ENCODE results near the gene PKDCC.
A peak's percentile ranks its signal among the peaks of the same experiment; 100 is the strongest.

Gene PKDCC, protein sequence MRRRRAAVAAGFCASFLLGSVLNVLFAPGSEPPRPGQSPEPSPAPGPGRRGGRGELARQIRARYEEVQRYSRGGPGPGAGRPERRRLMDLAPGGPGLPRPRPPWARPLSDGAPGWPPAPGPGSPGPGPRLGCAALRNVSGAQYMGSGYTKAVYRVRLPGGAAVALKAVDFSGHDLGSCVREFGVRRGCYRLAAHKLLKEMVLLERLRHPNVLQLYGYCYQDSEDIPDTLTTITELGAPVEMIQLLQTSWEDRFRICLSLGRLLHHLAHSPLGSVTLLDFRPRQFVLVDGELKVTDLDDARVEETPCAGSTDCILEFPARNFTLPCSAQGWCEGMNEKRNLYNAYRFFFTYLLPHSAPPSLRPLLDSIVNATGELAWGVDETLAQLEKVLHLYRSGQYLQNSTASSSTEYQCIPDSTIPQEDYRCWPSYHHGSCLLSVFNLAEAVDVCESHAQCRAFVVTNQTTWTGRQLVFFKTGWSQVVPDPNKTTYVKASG

DNA sequence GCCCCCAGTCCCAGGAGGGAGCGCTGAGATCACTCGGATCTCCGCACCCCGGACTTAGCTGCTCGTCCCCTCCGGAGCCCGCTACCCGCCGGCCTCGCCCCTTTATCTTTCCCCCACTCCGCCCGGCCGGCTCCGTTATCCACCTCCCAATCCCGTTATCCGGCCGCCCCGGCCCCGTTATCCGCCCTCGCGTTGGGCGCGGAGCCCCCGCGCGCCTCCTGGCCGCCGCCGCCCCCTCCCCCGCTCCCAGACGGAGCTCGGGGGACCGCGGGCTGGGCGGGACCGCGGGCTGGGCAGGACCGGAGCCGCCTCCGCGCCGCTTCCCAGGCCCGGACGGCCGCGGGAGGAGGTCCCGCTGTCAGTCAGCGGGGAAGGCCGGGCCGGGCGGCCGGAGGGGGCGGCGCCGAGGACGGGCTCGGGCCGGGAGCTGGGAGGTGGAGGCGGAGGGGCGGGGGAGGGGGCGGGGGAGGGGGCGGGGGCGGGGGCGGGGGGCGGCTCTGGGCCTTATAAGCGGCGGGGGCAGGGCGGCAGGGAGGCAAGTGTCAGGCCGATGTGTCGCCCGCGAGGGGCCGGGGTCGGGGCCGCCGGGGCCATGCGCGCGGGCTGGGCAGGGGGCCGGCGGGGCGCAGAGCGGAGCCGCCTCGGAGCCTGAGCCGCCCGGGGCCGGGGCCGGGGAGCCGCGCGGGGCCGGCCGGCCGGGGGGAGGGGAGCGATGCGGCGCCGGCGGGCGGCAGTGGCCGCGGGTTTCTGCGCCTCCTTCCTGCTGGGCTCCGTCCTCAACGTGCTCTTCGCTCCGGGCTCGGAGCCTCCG lies at the start of gene PKDCC:
Gene PKDCC (plus strand): TSS at position 534 of the 811 bp plus-strand sequence. CDS start 179 bp downstream, at position 713.
- peak within 1 kb of the TSS; percentile 48; the same call in 1 of the 2 replicates for H3K4me3 ChIP-seq (ENCODE audit: low read length)
- TF ChIP-seq ZNF274 (IDR thresholded peaks at IDR 0.05; ENCODE audit: low read depth, low read length): no peak

DNA sequence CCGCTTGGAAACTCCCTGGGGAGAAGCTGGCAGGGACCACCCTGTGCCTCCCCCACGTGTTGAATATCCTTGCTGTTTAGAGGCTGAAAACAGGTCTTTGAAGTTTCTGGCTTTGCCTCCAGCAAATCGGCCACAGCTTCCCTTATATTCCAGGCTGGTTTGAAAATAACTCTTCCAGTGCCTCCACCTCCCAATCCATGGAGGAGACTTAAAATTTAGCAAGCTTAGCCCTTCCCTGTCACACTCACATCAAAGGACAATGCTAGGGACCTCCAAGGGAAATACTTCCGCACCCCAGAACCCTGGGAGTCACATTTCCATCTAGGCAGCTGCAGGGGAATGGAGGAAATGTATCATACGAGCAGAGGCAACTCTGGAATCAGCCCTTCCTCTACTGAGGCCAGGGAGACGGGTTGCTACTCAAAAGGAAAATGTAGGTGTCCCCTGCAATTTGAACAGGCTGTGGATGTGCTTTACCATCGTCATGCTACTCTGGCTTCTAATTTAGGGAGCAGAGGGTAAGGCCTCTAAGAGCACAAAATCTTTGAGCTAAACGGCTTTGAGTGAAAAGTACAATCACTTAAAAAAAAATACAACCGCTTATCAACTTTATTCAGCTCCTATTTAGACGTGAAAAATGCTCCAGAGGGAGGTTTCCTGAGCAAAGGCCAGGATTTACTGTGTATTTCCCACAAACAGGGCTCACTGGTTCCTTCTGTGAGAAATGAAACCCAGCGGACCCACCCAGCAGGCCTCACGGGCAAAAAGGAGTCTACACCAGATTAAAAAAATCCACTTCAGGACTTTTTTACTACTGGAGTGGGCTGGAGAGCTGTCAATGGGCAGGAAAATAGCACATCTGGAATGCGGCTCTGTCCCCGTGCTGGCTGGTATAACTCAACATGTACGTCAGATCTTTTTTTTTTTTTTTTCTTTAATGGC lies 49.4 kb upstream of the PKDCC start:
- no peak for TF ChIP-seq ZNF274 (IDR thresholded peaks at IDR 0.05; ENCODE audit: low read depth, low read length)
- H3K4me3 ChIP-seq (ENCODE audit: low read length): no peak overlapping the region

DNA sequence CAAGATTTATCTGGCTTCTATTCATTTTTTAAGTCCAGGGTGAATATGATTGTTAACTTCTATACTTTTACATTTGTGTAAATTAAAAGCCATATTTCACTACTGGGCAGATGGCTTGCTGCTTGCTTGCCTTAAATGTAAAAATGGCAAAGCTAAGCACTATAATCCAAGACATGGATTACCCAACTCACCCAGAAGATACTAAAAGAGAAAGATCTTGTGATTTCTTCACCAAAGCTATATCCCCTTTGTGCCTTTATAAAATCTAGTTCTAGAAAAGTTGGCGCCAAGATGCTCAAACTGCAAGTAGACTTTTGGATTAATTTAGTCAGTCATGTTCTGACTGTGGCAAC lies 48.7 kb upstream of the PKDCC start:
- no peak for TF ChIP-seq ZNF274 (IDR thresholded peaks at IDR 0.05; ENCODE audit: low read depth, low read length)
- no peak overlapping the region for H3K4me3 ChIP-seq (ENCODE audit: low read length)

DNA sequence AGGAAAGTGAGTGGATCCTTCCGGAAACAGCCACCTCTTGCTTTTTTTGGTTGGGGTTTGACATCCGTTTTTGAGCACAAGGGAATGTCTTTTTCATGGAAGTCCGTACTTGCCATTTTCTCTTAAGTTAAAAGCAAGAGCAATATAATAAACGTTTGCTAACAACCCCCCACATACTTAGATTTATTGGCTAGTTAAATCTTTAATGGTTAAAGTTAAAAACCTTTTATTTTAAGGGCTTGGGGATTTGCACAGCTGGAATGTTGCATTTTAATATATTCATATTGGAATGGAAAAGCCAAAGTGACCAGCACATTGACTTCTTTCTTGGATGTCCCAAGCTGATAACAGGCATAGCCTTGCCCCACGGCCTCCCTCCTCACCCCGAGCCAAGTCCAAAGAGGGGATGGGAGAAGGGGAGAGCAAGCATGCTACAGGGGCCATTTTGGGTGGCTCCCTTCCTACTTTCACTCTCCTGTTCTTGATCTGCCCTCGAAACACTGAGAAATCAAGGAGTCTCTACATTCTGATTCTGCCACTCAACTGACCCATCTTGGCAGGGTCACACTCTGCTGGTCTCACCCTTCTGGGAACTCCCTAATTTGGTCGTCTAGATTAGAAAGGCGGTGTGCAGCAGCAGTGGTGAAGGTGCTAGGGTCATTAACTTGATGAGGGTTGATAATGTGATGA lies 48.1 kb upstream of the PKDCC start:
- no peak for TF ChIP-seq ZNF274 (IDR thresholded peaks at IDR 0.05; ENCODE audit: low read depth, low read length)
- no peak overlapping the region for H3K4me3 ChIP-seq (ENCODE audit: low read length)

DNA sequence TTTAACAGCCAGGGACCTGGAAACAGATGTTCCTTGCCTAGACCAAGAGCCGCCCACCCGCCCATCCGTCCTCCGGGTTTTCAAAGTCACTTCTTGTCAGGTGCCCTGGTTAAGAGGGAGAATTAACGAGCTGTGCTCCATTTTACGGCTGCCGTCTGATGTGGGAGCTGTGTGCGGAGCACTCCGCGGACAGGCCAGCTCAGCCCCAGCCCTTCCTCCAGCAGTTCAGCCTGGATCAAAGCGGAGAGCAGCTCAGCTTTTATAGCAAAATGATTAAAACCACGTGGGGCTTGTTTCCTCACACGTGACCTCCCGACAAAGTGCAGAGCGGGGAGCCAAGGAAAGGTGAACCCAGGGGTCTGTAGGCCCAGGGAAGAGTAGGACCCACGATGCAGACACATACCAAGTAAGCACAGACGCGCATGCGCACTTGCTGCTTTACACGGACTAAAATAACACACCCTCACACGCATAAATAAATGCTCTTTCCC lies 46.1 kb upstream of the PKDCC start:
- TF ChIP-seq ZNF274 (IDR thresholded peaks at IDR 0.05; ENCODE audit: low read depth, low read length): no peak

DNA sequence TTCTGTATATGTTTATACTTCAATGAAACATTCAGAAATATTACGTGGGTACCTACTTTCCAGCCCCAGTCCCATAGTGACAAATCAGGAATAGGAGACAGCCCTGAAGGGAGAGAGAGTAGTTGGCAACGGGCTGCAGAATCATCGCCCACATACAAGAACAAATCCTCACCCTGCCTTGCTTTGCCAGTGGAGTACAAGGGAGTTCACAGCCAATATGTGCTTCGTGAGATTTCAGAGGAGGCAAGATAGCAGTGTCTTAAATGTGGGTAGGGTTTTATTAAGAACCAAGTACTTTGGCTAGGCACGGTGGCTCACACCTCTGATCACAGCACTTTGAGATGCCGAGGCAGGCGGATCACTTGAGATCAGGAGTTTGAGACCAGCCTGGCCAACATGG lies 40.3 kb upstream of the PKDCC start:
- no peak overlapping the region for H3K4me3 ChIP-seq (ENCODE audit: low read length)
- no peak for TF ChIP-seq ZNF274 (IDR thresholded peaks at IDR 0.05; ENCODE audit: low read depth, low read length)

More for the DNA sequence above, 46.1 kb upstream of the PKDCC start:
- no peak overlapping the region for H3K4me3 ChIP-seq (ENCODE audit: low read length)

DNA sequence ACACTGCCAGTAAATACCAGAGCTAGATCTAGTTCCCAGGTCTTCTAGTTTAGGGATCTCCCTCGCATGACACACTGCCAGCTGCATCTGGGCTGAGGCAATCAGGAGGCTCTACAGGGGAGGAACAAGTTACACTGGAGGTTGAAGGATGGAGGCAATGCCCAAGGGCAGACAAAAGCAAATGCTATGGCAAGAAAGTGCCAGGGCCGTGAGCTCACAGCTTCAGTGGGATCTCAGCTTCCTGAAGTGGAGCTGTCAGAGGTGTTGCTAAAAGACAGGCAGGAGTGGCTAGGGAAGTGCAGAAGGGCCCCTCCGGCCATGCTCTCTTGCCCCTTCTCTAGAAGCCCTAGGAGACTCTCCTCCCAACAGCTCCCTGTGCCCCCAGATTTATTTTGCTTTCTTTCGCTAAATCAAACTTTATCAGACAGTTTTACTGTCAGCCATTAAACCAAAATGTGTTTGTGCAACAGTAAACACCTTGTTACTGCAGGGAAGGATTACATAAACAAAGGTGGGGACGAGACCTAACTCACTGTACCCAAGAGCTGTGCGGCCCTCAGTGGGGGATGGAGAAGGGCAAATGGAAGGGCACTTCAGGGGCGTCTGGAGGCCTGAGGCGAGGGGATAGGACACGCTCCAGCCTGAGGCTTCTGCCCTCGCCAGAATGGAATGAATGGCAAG lies 39.4 kb upstream of the PKDCC start:
- H3K4me3 ChIP-seq (ENCODE audit: low read length): no peak overlapping the region
- no peak for TF ChIP-seq ZNF274 (IDR thresholded peaks at IDR 0.05; ENCODE audit: low read depth, low read length)

DNA sequence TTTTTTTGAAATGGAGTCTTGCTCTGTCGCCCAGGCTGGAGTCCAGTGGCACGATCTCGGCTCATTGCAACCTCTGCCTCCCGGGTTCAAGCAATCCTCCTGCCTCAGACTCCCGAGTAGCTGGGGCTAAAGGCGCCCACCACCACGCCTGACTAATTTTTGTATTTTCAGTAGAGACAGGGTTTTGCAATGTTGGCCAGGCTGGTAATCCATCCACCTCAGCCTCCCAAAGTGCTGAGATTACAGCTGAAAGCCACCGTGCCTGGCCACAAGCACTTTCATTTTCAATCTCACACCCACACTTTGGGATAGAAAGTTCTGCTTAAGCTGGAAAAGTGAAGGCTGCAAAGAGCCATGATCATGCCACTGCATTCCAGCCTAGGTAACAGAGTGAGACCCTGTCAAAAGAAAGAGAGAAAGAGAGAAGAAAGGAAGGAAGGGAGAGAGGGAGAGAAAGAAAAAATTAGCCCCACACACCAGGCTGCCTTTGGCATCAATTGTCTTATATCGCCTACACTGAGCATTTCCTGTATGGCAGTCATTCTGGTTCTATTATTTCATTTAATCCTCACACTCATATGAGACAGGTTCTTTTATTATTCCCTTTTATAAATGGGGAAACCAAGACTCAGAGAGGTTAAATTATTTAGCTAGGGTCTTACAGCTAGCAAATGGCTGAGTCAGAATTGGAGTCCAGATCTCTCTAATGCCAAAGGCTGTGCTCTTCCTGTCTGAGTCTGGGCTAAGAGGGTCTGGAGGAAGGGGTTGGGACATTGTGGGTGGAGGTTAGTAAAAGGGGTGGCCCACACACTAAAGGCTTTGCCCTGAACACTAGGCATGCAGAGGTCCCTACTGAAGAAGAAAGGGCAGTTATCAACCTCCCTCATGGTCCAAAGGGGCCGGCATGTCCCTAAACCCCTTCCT lies 37.9 kb upstream of the PKDCC start:
- H3K4me3 ChIP-seq (ENCODE audit: low read length): no peak overlapping the region
- TF ChIP-seq ZNF274 (IDR thresholded peaks at IDR 0.05; ENCODE audit: low read depth, low read length): no peak

DNA sequence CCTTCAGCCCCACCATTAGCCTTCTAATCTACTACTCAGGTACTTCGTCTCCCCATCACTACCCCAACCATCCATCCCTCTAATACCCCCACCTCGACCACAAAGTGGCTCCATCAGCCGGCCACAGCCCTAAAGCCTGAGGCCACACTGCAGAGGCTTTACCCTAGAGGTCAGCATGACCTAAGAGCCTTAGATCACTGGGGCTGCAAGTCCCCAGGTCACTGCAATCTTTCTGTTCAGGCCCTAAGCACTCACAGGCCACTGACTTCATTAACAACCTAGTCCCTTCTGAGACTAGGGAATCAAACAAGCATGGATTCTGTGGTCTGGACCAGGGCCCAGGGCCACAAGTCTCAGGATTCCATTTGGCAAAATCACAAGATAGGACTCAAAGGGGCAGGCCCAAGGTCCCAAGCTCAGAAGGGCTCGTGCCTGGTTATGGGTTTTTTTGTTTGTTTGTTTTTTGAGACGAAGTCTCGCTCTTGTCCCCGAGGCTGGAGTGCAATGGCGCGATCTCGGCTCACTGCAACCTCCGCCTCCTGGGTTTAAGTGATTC lies 37.0 kb upstream of the PKDCC start:
- H3K4me3 ChIP-seq (ENCODE audit: low read length): no peak overlapping the region
- TF ChIP-seq ZNF274 (IDR thresholded peaks at IDR 0.05; ENCODE audit: low read depth, low read length): no peak

DNA sequence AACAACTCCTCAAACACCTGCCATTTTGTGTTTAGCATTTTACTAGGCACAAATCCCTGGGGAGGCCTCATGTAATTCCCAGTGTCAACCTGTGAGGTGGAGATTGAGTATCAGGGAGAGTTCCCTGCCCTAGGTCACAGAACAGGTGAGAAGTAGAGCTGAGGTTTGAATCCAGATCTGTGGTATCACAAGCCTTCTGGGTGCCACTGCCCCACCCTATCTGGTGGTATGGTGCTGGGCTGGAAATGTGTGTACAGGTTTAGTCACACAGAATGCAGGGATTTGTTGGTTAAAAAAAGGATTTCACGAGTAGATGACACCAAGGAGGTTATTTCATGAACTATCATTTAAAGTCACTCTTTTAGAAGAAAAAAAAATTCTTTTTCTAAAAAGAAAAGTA lies 35.7 kb upstream of the PKDCC start:
- no peak for TF ChIP-seq ZNF274 (IDR thresholded peaks at IDR 0.05; ENCODE audit: low read depth, low read length)
- H3K4me3 ChIP-seq (ENCODE audit: low read length): no peak overlapping the region

DNA sequence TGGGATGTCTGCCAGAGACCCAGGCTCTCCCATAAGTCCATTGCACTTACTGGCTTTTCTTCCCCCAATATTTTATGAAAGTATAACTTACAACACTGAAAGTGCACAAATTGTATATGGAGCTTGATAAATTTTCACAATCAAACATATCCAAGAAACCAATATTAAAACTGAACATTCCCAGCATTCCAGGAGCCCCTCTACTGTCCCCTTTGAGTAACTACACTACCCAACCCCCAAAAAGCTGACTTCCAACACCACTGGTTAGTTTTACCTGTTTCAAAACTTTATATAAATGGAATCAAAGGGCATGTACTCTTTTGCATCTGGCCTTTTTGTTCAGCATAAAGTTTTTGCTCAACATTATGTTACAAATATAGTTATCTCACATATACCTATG lies 35.2 kb upstream of the PKDCC start:
- H3K4me3 ChIP-seq (ENCODE audit: low read length): no peak overlapping the region
- TF ChIP-seq ZNF274 (IDR thresholded peaks at IDR 0.05; ENCODE audit: low read depth, low read length): no peak

Measured in GM08714 (cell line).